ENCODE measurements around the gene GRIK4.

DNA sequence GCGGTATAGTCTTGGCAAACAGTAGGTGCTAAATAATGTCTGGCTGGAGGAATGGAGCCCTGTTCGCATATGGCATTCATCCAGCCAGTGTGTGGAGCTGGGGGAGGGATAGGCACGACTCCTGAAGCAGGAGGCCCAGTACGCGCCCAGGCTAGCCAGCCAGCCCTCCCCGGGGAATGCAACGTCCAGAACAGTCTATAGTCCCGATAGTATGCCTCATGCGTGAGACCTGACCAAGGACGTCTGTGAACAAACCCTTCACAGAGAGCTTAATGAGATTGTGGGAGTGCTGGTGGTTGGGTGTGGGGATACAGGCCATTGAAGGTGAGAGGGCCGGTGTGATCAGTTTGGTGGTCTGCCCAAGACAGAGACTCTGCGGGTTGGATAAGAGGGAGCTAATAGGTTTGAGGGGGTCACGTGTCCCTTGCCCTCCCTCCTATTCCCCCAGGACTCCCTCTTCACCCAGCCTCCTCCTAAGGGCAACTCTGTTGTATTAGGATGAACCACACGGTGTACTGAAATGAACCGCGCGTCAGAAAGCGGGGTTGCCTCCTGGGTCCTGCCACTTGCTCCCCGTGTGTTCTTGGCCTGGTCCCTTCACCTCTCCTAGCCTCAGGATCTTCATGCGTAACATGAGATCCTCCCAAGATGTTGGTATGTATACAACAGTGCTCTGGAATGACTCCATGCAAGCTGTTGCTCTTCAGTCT is 987 bp upstream of the GRIK4 start:
- TF ChIP-seq EZH2phosphoT487 (IDR thresholded peaks at IDR 0.05; ENCODE audit: insufficient read depth, low read depth) (no peak), EZH2 (IDR thresholded peaks at IDR 0.05; ENCODE audit: insufficient read depth, poor library complexity, severe bottlenecking) (no peak)
